Loucy (cell line): ENCODE data around the gene DPYSL4.

Experiments
- CTCF ChIP-seq: fragments of 200-600 bp; sonication (generic); conservative IDR thresholded peaks from 2 replicates; pipeline ENCODE4 v1.5.1; 2014; ENCODE audit warnings: mild to moderate bottlenecking, antibody characterized with exemption, low read length
- EZH2phosphoT487 ChIP-seq: fragments of 200-600 bp; IDR thresholded peaks from 2 replicates; pipeline ENCODE4 v1.6.1; 2018; ENCODE audit warnings: antibody characterized with exemption, mild to moderate bottlenecking, moderate library complexity, borderline replicate concordance

GRCh38 chr10:132195366-132196075 lies 8.8 kb downstream of the DPYSL4 start:
- TF ChIP-seq CTCF, result no peak
- TF ChIP-seq EZH2phosphoT487, result no peak
